ENCODE measurements around the gene MBNL3.
"Not testable (repeated sequence)": the region's sequence is repeated elsewhere in the genome, so short reads cannot be mapped to it uniquely, and the experiment has no call there.

Gene MBNL3

DNA sequence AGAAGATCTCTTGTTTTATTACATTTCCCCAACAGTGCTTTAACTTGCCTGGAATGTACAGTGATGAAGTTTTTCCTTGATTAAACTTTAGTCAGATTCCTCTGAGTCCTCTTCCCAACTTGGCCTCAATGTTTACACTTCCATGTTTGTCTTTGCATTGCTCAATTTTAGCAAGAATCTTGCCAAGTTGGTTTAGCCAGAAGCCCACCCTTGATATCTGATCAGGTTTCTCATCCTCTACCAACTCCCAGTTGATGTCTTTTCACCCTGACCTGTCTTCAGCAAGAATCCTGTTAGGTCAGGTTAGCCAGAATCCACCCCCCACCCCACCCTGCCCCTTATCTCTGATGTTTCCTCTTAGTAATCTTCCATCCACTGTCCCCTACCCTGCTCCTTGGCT, 120.9 kb downstream of the MBNL3 start:
- no peak for DNase-seq

DNA sequence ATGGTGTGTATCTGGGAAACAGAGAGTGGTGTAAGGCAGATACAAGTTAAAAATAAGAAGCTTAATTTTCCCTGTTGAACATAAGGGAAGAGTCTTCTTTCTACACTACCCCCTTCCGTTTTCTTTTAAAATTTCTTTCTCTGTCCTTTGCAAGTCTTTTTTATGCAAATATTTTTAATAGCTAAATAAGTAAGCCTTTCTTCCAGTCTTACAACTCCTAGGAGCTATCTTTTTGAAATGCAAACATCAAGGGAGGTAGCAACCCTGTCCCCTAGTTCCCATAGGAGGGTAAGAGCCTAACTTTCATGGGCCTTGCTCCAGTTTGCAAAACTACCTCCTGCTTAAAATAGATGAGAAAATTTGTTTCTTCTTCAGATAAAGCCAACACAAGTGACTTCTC, 121.5 kb downstream of the MBNL3 start:
- DNase-seq, result no peak

DNA sequence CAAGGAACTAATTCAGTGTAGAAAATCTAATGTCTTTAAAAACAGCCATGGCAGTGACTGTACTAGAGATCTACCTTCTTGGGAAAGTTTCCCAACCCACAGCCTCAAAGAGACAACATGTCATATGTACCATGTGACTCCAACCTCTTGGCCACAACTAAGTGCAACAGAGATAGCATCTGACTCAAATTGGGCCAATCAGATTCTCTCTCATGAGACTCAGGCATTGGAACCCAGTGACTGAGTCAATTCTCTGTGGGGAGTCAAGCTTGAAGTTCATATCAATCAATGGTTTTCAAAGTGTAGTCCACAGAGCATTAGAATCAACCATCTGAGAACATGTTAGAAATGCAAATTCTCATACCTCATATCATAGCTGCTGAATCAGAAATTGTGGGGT, 123.3 kb downstream of the MBNL3 start:
- DNase-seq, result no peak

DNA sequence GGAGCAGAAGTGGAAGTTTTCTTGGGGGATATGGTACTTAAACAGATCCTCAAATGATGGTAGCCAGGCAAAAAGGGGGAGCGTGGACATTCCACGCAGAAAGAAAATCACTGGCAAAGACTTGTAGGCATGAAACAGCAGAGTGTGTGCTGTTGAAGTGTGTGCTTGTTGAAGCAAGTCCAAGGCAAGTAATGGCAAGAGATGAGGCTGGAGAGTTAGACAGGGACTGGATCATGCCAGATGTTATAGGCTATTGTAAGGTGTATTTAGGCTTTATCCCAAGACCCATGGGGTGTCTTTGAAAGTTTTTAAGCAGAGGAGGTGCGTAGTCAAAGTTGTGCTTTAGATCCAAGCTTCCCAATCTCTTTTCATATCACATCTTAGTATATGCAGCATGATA, 124.5 kb downstream of the MBNL3 start:
- no peak for DNase-seq

DNA sequence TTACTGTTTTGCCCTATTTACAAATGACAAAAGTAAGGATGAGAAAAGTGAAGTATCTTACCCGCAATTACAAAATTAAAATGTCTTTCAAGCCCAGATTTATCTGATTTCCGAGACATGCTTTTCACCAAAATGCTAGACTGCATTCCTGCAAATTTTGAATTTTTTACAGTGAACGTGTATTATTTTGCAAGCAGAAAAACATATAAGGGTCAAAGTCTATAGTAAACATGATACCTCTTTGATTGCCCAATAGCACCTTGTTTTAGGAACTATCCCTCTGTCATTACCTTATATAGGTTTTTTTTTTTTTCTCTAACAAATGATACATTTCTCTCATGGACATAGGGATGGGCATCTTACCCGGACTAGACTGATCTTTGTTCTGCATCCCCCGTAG, 135.4 kb downstream of the MBNL3 start:
- DNase-seq, result no peak

GRCh38 chrX:132336172-132336571, 152.7 kb downstream of the MBNL3 start:
- no peak for DNase-seq

GRCh38 chrX:132333351-132333750, 155.5 kb downstream of the MBNL3 start:
- DNase-seq, result no peak

GRCh38 chrX:132331532-132331931, 157.3 kb downstream of the MBNL3 start:
- no peak for DNase-seq

DNA sequence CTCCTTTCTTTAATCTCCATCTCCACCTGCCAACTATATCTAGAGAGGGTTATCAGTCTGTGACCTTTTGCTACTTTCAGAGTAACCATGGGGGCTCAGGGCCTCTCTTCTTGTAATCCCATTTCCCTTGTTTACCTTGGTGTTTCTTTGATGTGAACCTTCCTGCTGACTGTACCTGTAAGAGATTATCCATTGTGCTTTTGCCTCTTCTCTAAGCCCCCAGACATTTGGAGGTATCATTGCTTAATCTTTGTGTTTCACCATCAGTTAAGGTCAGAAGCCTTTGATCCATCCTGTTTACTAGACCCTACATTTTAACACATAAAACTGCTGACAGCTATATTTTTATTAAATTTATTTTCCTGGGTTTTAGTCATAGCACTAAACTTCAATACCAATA, 157.8 kb downstream of the MBNL3 start:
- no peak for DNase-seq

DNA sequence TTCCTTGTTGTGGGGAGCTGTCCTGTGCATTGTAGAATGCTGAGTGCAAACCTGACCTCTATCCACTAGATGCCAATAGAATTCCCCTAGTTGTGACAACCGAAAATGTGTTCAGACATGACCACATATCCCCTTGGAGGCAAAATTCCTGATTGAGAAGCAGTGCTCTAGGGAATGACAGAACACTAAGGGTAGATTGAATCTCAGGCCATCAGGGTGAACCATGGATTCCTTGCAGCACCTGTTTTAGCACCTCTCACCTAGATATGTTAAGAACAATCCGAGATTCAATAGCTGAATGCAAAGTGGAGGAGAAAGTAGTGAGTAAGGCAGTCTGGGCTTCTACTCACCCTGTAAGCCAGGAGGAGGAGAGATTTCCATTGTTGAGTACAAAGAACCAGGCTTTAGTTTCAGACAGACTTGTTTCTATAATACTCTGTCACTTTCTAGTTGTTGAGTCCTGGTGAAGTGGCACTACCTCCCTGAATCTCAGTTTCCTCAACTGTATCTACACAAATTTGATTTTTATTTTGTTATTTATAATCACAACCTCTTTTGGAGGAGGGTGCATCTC, 158.6 kb downstream of the MBNL3 start:
- no peak for DNase-seq

DNA sequence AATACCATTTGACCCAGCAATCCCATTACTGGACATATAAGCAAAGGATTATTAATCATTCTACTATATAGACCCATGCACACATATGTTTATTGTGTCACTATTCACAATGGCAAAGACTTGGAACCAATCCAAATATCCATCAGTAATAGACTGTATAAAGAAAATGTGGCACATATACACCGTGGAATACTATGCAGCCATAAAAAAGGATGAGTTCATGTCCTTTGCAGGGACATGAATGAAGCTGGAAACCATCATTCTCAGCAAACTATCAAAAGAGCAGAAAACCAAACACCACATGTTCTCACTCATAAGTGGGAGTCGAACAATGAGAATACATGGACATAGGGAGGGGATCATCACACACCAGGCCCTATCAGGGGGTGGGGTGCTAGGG, 161.9 kb downstream of the MBNL3 start:
- not testable (repeated sequence) for DNase-seq

Measured in fibroblast of upper back skin (primary cell).